Fibroblast of pulmonary artery (primary cell): Measurements from ENCODE around the gene PLEKHO2.
"Not testable (repeated sequence)": the region's sequence is repeated elsewhere in the genome, so short reads cannot be mapped to it uniquely, and the experiment has no call there.

ENCODE experiments used
- DNase-seq: peaks from one replicate; pipeline ENCODE4 v3.0.0-alpha.2; 2010; ENCODE audit warnings: low read depth
- H3K4me3 ChIP-seq: replicated peaks from 2 replicates; pipeline ENCODE4 v1.5.1; 2011; ENCODE audit warnings: low read depth, mild to moderate bottlenecking, control low read depth, low read length, moderate library complexity
- TF ChIP-seq, protein P1 (sequence below): IDR thresholded peaks from 2 replicates; pipeline ENCODE4 v1.5.1; 2011; ENCODE audit warnings: mild to moderate bottlenecking, control low read depth, low read length, inconsistent platforms; ENCODE audit errors: missing control alignments

The PLEKHO2 gene, protein sequence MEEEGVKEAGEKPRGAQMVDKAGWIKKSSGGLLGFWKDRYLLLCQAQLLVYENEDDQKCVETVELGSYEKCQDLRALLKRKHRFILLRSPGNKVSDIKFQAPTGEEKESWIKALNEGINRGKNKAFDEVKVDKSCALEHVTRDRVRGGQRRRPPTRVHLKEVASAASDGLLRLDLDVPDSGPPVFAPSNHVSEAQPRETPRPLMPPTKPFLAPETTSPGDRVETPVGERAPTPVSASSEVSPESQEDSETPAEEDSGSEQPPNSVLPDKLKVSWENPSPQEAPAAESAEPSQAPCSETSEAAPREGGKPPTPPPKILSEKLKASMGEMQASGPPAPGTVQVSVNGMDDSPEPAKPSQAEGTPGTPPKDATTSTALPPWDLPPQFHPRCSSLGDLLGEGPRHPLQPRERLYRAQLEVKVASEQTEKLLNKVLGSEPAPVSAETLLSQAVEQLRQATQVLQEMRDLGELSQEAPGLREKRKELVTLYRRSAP

DNA sequence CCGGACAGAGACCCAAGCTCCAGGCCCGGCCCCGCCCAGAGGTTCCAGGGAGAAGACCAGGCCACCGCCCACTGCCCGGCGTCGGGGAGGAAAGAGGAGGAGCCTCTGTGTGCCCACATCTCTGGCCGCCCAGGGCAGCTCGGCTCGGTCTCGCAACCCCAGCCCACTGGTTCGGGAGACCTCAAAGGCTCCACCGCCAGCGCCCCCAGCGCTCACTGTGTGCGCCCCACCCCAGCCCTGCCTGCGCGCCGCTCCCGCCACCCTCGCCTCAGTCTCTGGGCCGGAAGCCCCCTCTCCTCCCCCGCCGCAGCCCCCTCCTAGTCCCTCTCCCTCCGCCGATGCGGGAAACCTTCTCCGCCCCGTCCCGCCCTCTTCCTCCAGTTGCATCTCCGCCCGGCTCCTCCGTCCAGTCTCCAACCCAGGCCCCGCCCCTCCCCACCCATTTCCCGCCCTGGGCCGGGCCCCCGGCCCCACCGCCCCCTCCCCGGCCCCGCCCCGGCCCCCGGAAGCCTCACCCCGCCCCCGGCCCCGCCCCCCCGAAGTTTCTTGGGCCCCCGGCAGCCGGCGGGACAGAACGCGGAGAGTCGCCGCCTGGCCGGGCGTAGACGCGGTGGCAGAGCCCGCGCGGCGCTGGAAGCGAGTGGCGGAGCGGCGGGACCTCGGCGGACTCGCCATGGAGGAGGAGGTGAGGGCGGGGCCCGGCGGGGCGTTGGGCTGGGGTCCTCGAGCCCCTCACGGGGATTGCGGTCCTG is at the start of gene PLEKHO2:
TSS of gene PLEKHO2 (plus strand) at position 572 of the 752 bp plus-strand sequence. CDS start at position 674, 102 bp downstream.
- TF ChIP-seq, protein P1, sequence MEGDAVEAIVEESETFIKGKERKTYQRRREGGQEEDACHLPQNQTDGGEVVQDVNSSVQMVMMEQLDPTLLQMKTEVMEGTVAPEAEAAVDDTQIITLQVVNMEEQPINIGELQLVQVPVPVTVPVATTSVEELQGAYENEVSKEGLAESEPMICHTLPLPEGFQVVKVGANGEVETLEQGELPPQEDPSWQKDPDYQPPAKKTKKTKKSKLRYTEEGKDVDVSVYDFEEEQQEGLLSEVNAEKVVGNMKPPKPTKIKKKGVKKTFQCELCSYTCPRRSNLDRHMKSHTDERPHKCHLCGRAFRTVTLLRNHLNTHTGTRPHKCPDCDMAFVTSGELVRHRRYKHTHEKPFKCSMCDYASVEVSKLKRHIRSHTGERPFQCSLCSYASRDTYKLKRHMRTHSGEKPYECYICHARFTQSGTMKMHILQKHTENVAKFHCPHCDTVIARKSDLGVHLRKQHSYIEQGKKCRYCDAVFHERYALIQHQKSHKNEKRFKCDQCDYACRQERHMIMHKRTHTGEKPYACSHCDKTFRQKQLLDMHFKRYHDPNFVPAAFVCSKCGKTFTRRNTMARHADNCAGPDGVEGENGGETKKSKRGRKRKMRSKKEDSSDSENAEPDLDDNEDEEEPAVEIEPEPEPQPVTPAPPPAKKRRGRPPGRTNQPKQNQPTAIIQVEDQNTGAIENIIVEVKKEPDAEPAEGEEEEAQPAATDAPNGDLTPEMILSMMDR = peak; percentile 5
- peak within 1 kb of the TSS; percentile 97 for H3K4me3 ChIP-seq
- DNase-seq = peak; percentile 96

DNA sequence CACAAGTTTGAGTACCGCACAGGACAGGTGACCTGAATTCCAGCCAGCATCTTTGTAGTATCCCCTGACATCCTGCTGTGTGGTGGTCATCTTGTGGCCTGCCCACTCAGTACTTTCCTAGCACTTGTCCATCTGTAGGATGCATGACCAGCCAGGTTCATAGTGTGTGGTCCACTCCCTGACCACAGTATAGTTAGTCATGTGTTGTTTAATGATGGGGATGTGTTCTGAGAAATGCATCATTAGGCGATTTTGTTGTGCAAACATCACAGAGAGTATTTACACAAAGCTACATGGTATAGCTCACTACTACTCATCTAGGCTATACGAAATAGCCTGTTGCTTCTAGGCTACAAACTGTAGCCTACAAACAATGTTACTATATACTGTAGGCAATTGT is 49.4 kb upstream of the PLEKHO2 start:
- no peak for DNase-seq
- H3K4me3 ChIP-seq = no peak overlapping the region
- TF ChIP-seq, protein P1 = no peak

DNA sequence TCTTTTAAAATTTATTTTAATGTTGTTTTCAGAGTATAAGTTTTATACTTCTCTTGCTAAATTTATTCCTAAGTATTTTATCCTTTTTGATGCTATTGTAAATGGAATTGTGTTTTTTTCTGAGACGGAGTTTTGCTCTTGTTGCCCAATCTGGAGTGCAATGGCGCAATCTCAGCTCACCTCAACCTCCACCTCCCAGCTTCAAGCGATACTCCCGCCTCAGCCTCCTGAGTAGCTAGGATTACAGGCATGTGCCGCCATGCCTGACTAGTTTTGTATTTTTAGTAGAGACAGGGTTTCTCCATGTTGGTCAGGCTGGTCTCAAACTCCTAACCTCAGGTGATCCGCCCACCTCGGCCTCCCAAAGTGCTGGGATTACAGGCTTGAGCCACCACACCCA is 46.4 kb upstream of the PLEKHO2 start:
- DNase-seq, H3K4me3 ChIP-seq: not testable (repeated sequence)

DNA sequence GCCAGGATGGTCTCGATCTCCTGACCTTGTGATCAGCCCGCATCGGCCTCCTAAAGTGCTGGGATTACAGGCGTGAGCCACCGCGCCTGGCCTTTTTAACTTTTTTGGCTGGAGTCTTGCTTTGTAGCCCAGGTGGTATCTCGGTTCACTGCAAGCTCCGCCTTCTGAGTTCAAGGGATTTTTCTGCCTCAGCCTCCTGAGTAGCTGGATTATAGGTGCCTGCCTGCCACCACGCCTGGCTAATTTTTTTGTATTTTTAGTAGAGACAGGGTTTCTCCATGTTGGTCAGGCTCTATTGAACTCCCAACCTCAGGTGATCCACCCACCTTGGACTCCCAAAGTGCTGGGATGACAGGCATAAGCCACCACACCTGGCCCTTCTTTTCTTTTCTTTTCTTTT is 45.8 kb upstream of the PLEKHO2 start:
- not testable (repeated sequence) for H3K4me3 ChIP-seq, DNase-seq

DNA sequence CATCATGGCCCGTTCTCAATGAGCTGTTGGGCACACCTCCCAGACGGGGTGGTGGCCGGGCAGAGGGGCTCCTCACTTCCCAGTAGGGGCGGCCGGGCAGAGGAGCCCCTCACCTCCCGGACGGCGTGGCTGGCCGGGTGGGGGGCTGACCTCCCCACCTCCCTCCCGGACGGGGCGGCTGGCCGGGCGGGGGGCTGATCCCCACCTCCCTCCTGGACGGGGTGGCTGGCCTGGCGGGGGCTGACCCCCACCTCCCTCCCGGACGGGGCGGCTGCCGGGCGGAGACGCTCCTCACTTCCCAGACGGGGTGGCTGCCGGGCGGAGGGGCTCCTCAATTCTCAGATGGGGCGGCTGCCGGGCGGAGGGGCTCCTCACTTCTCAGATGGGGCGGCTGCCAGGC is 42.8 kb upstream of the PLEKHO2 start:
- DNase-seq, H3K4me3 ChIP-seq: not testable (repeated sequence)

DNA sequence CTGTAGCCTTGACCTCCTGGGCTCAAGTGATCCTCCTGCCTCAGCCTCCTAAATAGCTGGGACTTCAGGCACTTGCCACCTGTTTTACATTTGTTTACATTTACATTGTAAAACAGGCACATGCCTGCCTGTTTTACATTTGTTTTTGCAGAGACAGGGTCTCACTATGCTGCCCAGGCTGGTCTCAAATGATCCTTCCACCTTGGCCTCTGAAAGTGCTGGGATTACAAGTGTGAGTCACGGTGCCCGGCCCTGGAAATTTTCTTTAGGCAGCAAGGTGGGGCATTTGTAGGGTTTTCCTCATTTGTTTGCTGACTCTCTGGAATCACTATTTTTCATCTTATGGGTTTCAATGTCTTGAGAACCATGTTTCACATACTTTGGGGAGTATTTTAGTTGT is 41.2 kb upstream of the PLEKHO2 start:
- H3K4me3 ChIP-seq = no peak overlapping the region
- TF ChIP-seq, protein P1 = no peak
- DNase-seq = no peak

DNA sequence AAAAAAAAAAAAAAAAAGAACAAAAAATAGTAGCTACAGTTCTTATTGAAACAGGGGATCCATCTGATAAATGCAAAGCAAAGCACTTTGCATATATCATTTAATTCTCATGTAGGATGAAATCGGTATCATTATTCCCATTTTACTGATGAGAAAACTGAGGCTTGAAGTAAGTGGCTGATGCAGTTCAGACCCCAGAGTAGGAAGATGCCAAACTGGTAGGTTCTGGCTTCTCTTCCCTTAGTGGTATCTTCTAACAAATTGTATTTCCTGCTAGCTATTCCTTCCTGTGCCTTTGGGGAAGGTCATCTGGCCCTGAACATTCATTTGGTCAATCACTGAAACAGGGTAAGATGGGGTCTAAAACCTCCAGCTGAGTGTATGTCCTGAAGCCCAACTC is 38.2 kb upstream of the PLEKHO2 start:
- no peak for DNase-seq
- H3K4me3 ChIP-seq = no peak overlapping the region
- TF ChIP-seq, protein P1 = no peak

DNA sequence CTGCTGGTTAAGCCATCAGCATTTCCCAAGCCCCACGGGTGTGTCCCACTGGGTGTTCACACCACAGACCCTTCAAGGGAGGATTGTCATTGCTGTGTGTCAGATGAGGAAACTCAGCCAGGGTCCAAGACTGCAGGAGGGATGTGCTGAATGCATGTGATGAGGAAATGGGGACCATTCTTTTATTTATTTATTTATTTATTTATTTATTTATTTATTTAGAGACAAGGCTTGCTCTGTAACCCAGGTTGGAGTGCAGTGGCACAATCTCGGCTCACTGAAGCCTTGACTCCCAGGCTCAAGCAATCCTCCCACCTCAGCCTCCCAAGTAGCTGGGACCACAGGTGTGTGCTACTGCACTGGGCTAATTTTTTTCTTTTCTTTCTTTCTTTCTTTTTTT is 37.1 kb upstream of the PLEKHO2 start:
- TF ChIP-seq, protein P1 = no peak
- no peak overlapping the region for H3K4me3 ChIP-seq
- DNase-seq = no peak
